Inflammatory macrophage treated with lipopolysaccharide for 4 hours (primary cell): ENCODE measurements around the gene SPATA32.
A peak's percentile ranks its signal among the peaks of the same experiment; 100 is the strongest.

Experiments
- DNase-seq: peaks from one replicate; pipeline ENCODE4 v3.0.0-alpha.2; 2020

The SPATA32 gene

GRCh38 chr17:45293413-45294211 is 31.7 kb upstream of the SPATA32 start:
- DNase-seq: peak; percentile 85

GRCh38 chr17:45292696-45293412 is 31.0 kb upstream of the SPATA32 start:
- DNase-seq: no peak

- peak; percentile 87 for DNase-seq
Measured at GRCh38 chr17:45291171-45291805, 29.4 kb upstream of the SPATA32 start.

GRCh38 chr17:45290269-45290765 is 28.4 kb upstream of the SPATA32 start:
- no peak for DNase-seq

GRCh38 chr17:45289301-45290268 is 27.7 kb upstream of the SPATA32 start:
- DNase-seq: no peak

- DNase-seq: no peak
Measured at GRCh38 chr17:45288825-45289224, 26.9 kb upstream of the SPATA32 start.

GRCh38 chr17:45287526-45288500 is 25.9 kb upstream of the SPATA32 start:
- no peak for DNase-seq

- no peak for DNase-seq
Measured at GRCh38 chr17:45286286-45286685, 24.4 kb upstream of the SPATA32 start.

GRCh38 chr17:45284176-45285140 is 22.6 kb upstream of the SPATA32 start:
- DNase-seq: peak; percentile 42

- DNase-seq: no peak
Measured at GRCh38 chr17:45283711-45284110, 21.8 kb upstream of the SPATA32 start.

GRCh38 chr17:45282683-45283644 is 21.1 kb upstream of the SPATA32 start:
- no peak for DNase-seq

- DNase-seq: no peak
Measured at GRCh38 chr17:45279898-45280297, 18.0 kb upstream of the SPATA32 start.

- DNase-seq: no peak
Measured at GRCh38 chr17:45277992-45278391, 16.1 kb upstream of the SPATA32 start.

GRCh38 chr17:45277216-45277849 is 15.4 kb upstream of the SPATA32 start:
- DNase-seq: peak; percentile 92

- no peak for DNase-seq
Measured at GRCh38 chr17:45276031-45276430, 14.1 kb upstream of the SPATA32 start.

GRCh38 chr17:45274033-45274432 is 12.1 kb upstream of the SPATA32 start:
- no peak for DNase-seq

GRCh38 chr17:45273551-45273957 is 11.7 kb upstream of the SPATA32 start:
- no peak for DNase-seq

- DNase-seq: no peak
Measured at GRCh38 chr17:45271603-45272002, 9.7 kb upstream of the SPATA32 start.
